NCI-H345 treated with DMSO at 0.1 percent for 48 hours (cell line): ENCODE results near the gene CD300C.
"Not testable (repeated sequence)": the region's sequence is repeated elsewhere in the genome, so short reads cannot be mapped to it uniquely, and the experiment has no call there.

ENCODE experiments used
- DNase-seq: peaks from one replicate; lab custom pipeline; 2025; ENCODE audit not compliant: unreplicated experiment; lab: John Stamatoyannopoulos, UW

CD300C gene

GRCh38 chr17:74532115-74532514 lies 13.8 kb downstream of the CD300C start:
- no peak for DNase-seq

- no peak for DNase-seq
These were observed 14.6 kb downstream of the CD300C start, which contains the start of gene CD300LB for GRCh38 chr17:74531231-74531761. CD300LB (minus strand) TSS chr17:74531475; CDS start chr17:74531350, 125 bp downstream.

GRCh38 chr17:74530831-74531150 lies 15.1 kb downstream of the CD300C start:
- DNase-seq: no peak

GRCh38 chr17:74529243-74529642 lies 16.7 kb downstream of the CD300C start:
- DNase-seq: no peak

- no peak for DNase-seq
These were observed 17.3 kb downstream of the CD300C start for GRCh38 chr17:74528491-74529199.

- no peak for DNase-seq
These were observed 18.2 kb downstream of the CD300C start for GRCh38 chr17:74527756-74528155.

GRCh38 chr17:74527081-74527480 lies 18.8 kb downstream of the CD300C start:
- DNase-seq: no peak

GRCh38 chr17:74526681-74527080 lies 19.2 kb downstream of the CD300C start:
- no peak for DNase-seq

- no peak for DNase-seq
These were observed 20.1 kb downstream of the CD300C start for GRCh38 chr17:74525781-74526288.

- DNase-seq: no peak
These were observed 20.5 kb downstream of the CD300C start for GRCh38 chr17:74525465-74525725.

GRCh38 chr17:74524653-74525464 lies 21.1 kb downstream of the CD300C start:
- DNase-seq: no peak

GRCh38 chr17:74523308-74523707 lies 22.6 kb downstream of the CD300C start:
- DNase-seq: no peak

- no peak for DNase-seq
These were observed 23.4 kb downstream of the CD300C start for GRCh38 chr17:74522381-74523105.

- DNase-seq: no peak
These were observed 24.2 kb downstream of the CD300C start for GRCh38 chr17:74521701-74522201.

GRCh38 chr17:74520790-74521480 lies 25.0 kb downstream of the CD300C start:
- DNase-seq: no peak

- DNase-seq: no peak
These were observed 25.9 kb downstream of the CD300C start for GRCh38 chr17:74520016-74520434.

GRCh38 chr17:74518413-74518981 lies 27.4 kb downstream of the CD300C start:
- DNase-seq: not testable (repeated sequence)

- no peak for DNase-seq
These were observed 29.2 kb downstream of the CD300C start for GRCh38 chr17:74516561-74517328.

- no peak for DNase-seq
These were observed 30.0 kb downstream of the CD300C start for GRCh38 chr17:74515941-74516340.
